ENCODE data around the gene HLA-DQB1. TPM values are rescaled to one million over a fixed set of nuclear protein-coding genes. Genes with fewer than 3 reads are reported as not detected.

Gene HLA-DQB1
- total and polyA plus RNA-seq, 2 of the 8 experiments (the other 6 are each of a cell fraction or from before 2014, with no cell fraction given) = 1.2 to 5.2 TPM

DNA sequence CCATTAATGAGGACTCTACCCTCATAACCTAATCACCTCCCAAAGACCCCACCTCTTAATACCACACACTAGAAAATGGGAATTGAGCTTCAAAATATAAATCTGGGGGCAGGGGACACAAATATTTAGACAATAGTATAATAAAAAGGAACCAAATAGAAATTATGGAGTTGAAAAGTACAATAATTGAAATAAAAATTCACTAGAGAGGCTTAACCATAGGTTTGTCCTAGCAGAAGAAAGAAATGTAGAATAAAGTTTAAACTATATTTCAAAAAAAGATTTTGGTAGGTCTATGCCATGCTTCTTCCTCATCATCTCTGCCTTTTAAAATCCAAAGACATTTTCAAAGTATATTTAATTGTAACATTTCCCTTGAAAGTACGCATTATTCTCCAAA, 48.7 kb downstream of the HLA-DQB1 start:
- Histone ChIP-seq H4K20me1 (replicated peaks in 1 of 2; ENCODE audit: control insufficient read depth in 1 of 2, insufficient read depth in 2 of 2, low read length in 2 of 2) (no peaks in the 10 kb centered on the region), H3K27me3 (replicated peaks in 1 of 4; ENCODE audit: control insufficient read depth in 3 of 4, extremely low read depth in 1 of 4, insufficient read depth in 3 of 4, low read length in 3 of 4) (no peaks in the 10 kb centered on the region), H3K14ac (ENCODE audit: insufficient read length) (no peak overlapping the region), H3K4ac (replicated peaks; ENCODE audit: insufficient read length, low read depth, low read length) (no peak overlapping the region), H3K9ac (replicated peaks in 1 of 4; ENCODE audit: extremely low read depth in 1 of 4, low read depth in 3 of 4, low read length in 3 of 4) (no peak overlapping the region), H2BK120ac (replicated peaks; ENCODE audit: low read depth, low read length) (no peak overlapping the region), H4K8ac (ENCODE audit: extremely low read depth, insufficient read depth, low read length) (no peak overlapping the region), H3K27ac (ENCODE audit: low read depth, low read length) (no peak overlapping the region), H2BK5ac (ENCODE audit: low read depth, low read length) (no peak overlapping the region), H3K79me2 (ENCODE audit: control insufficient read depth in 1 of 2, insufficient read depth in 2 of 2, low read length in 2 of 2) (no peaks in the 10 kb centered on the region), H2BK15ac (ENCODE audit: low read length) (no peak overlapping the region), H3K18ac (ENCODE audit: extremely low read depth, low read length) (no peak overlapping the region), H3K4me3 (ENCODE audit: extremely low read depth in 1 of 4, insufficient read depth in 2 of 4, low read depth in 3 of 4, low read length in 4 of 4) (no peak overlapping the region), H2AFZ (ENCODE audit: low read length) (no peak overlapping the region), H2BK20ac (ENCODE audit: low read length) (no peak overlapping the region), H3K79me1 (ENCODE audit: low read depth, low read length) (no peaks in the 10 kb centered on the region), H4K5ac (ENCODE audit: insufficient read length, low read depth, low read length) (no peak overlapping the region), H3K36me3 (ENCODE audit: control insufficient read depth in 2 of 4, insufficient read depth in 4 of 4, low read length in 3 of 4) (no peaks in the 10 kb centered on the region), H3K4me2 (ENCODE audit: insufficient read depth in 1 of 2, low read depth in 2 of 2, low read length in 2 of 2) (no peak overlapping the region), H2BK12ac (ENCODE audit: low read depth, low read length) (no peak overlapping the region), H3K56ac (replicated peaks; ENCODE audit: insufficient read length, low read depth, low read length) (no peak overlapping the region), H3K23ac (ENCODE audit: insufficient read length) (no peak overlapping the region), H3K9me3 (ENCODE audit: insufficient read depth in 2 of 2, low read depth in 1 of 2, low read length in 1 of 2) (no peaks in the 10 kb centered on the region), H3K4me1 (replicated peaks in 1 of 4; ENCODE audit: control insufficient read depth in 3 of 4, insufficient read depth in 4 of 4, low read length in 3 of 4) (no peaks in the 10 kb centered on the region), H3K23me2 (ENCODE audit: low read depth, low read length) (no peaks in the 10 kb centered on the region), H4K91ac (replicated peaks; ENCODE audit: insufficient read length, low read length) (no peak overlapping the region), H2AK5ac (ENCODE audit: low read depth, low read length) (no peak overlapping the region)
- 100% methylated on average over 1 of the region's 1 CpG; no CpG with 5 or more reads in 1 of the 2 experiments for WGBS, 2 experiments (ENCODE audit: extremely low coverage in 1 of 2, insufficient coverage in 1 of 2, insufficient read length in 1 of 2, insufficient replicate concordance in 2 of 2, low coverage in 1 of 2, low lambda C conversion rate in 2 of 2, missing lambda C conversion rate in 1 of 2)
- TF ChIP-seq CBX8 (IDR thresholded peaks at IDR 0.05; ENCODE audit: borderline replicate concordance, low read depth, low read length) (no peak), KDM5A (IDR thresholded peaks at IDR 0.05; ENCODE audit: low read length) (no peak), CHD2 (IDR thresholded peaks at IDR 0.05; ENCODE audit: low read length) (no peak), SIX5 (IDR thresholded peaks at IDR 0.05; ENCODE audit: low read depth, low read length) (no peak)
- no peak for DNase-seq (ENCODE audit: low read depth in 1 of 2, low spot score in 2 of 2)
- ChIA-PET CTCF (ENCODE audit: partially characterized antibody) (interaction anchor here (1.4 kb wide), 1 partner anchor 75 kb away, joined by 3 read pairs; no protein-coding TSS in a partner anchor), POLR2A (ENCODE audit: partially characterized antibody) (no interaction called here)
- no peak for FAIRE-seq

All from H1 (cell line).